ENCODE results near the gene RAB30. TPM values are rescaled to one million over a fixed set of nuclear protein-coding genes. Genes with fewer than 3 reads are reported as not detected.

The RAB30 gene
- total RNA-seq, 2 experiments from 2014 or later, result 9.9 to 10.2 TPM

- Mint-ChIP-seq H3K4me3 (no peak overlapping the region), H3K27ac (no peak overlapping the region), H3K4me1 (peaks cover 18% of the 10 kb centered on the region), H3K27me3 (no peaks in the 10 kb centered on the region), H3K36me3 (ENCODE audit: low read depth) (no peaks in the 10 kb centered on the region), H3K9me3 (no peaks in the 10 kb centered on the region)
- no peak for DNase-seq
- POLR2A ChIA-PET, result no interaction called here
- CTCF ChIA-PET, result no interaction called here
These were observed 40.6 kb downstream of the RAB30 start for GRCh38 chr11:83031127-83031526.

DNA sequence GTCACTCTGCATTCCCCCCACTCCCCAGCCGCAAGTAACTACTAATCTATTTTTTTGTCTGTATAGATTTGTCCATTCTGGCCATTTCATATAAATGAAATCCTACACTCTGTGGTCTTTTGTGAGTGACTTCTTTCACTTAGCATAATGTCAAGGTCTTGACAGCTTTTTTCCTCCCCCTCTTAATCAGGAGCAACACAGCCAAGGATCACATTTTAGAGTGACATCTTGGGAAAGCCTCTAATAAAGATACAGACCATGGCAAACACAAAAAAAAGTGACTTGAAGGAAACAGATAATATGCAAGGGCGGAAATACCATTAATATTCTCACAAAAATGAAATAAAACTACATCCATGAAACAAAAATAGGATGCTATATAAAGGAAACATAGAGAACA is 43.9 kb downstream of the RAB30 start:
- CTCF ChIA-PET, result no interaction called here

DNA sequence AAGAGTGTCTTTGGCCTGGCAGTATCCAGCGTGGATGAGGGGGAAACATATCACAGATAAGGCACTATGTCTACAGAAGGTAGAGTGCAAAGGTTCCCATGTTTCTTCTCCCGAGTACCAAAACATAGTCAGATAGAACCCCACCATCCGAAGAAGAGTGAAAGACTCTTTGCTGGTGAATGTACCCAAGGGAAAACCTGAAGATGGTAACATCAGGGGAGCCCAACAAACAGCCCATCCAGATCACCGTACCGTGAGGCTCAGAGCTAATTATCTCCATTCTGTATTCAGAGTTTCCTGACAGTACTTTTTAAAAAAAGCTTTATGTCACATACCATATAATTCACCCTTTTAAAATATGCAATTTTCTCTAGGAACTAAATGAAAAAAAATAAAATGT is 44.4 kb downstream of the RAB30 start:
- POLR2A ChIA-PET, result no interaction called here
- Mint-ChIP-seq H3K4me1 (peaks cover 15% of the 10 kb centered on the region), H3K9me3 (no peaks in the 10 kb centered on the region), H3K36me3 (ENCODE audit: low read depth) (no peaks in the 10 kb centered on the region), H3K27me3 (no peaks in the 10 kb centered on the region), H3K4me3 (no peak overlapping the region), H3K27ac (no peak overlapping the region)
- CTCF ChIA-PET, result no interaction called here
- DNase-seq, result no peak

More for the DNA sequence above, 43.9 kb downstream of the RAB30 start:
- H3K27ac Mint-ChIP-seq, result no peak overlapping the region
- POLR2A ChIA-PET, result no interaction called here
- no peak overlapping the region for H3K4me3 Mint-ChIP-seq
- H3K36me3 Mint-ChIP-seq (ENCODE audit: low read depth), result no peaks in the 10 kb centered on the region
- no peaks in the 10 kb centered on the region for H3K9me3 Mint-ChIP-seq
- H3K27me3 Mint-ChIP-seq, result no peaks in the 10 kb centered on the region
- peaks cover 15% of the 10 kb centered on the region for H3K4me1 Mint-ChIP-seq
- no peak for DNase-seq

GRCh38 chr11:83026229-83026628 is 45.5 kb downstream of the RAB30 start:
- ChIA-PET POLR2A (no interaction called here), CTCF (no interaction called here)
- no peaks in the 10 kb centered on the region for H3K9me3 Mint-ChIP-seq
- no peak for DNase-seq
- peaks cover 15% of the 10 kb centered on the region for H3K4me1 Mint-ChIP-seq
- no peaks in the 10 kb centered on the region for H3K27me3 Mint-ChIP-seq
- no peak overlapping the region for H3K4me3 Mint-ChIP-seq
- H3K36me3 Mint-ChIP-seq (ENCODE audit: low read depth), result no peaks in the 10 kb centered on the region
- no peak overlapping the region for H3K27ac Mint-ChIP-seq

GRCh38 chr11:83025267-83025704 is 46.4 kb downstream of the RAB30 start:
- ChIA-PET CTCF (no interaction called here), POLR2A (interaction anchor here (0.9 kb wide), 1 partner anchor 14 kb away, joined by 4 read pairs; no protein-coding TSS in a partner anchor)
- peaks cover 15% of the 10 kb centered on the region for H3K4me1 Mint-ChIP-seq
- no peak for DNase-seq
- H3K27me3 Mint-ChIP-seq, result no peaks in the 10 kb centered on the region
- no peak overlapping the region for H3K4me3 Mint-ChIP-seq
- no peak overlapping the region for H3K27ac Mint-ChIP-seq
- H3K9me3 Mint-ChIP-seq, result no peaks in the 10 kb centered on the region
- no peaks in the 10 kb centered on the region for H3K36me3 Mint-ChIP-seq (ENCODE audit: low read depth)

- Mint-ChIP-seq H3K27ac (no peak overlapping the region), H3K27me3 (no peaks in the 10 kb centered on the region), H3K36me3 (ENCODE audit: low read depth) (no peaks in the 10 kb centered on the region), H3K4me3 (no peak overlapping the region), H3K9me3 (peaks cover 2% of the 10 kb centered on the region), H3K4me1 (peaks cover 15% of the 10 kb centered on the region)
- ChIA-PET POLR2A (interaction anchor here (2.1 kb wide), 1 partner anchor 48 kb away, joined by 4 read pairs; the partner anchor contains the start of gene RAB30), CTCF (no interaction called here)
- DNase-seq, result no peak
These were observed 47.3 kb downstream of the RAB30 start for GRCh38 chr11:83024270-83024854.

- Mint-ChIP-seq H3K4me3 (no peak overlapping the region), H3K9me3 (peaks cover 2% of the 10 kb centered on the region), H3K36me3 (ENCODE audit: low read depth) (no peaks in the 10 kb centered on the region), H3K27me3 (no peaks in the 10 kb centered on the region), H3K4me1 (peaks cover 15% of the 10 kb centered on the region), H3K27ac (no peak overlapping the region)
- ChIA-PET POLR2A (interaction anchor here (2.1 kb wide), 1 partner anchor 49 kb away, joined by 4 read pairs; the partner anchor contains the start of gene RAB30), CTCF (interaction anchor here (0.6 kb wide), 1 partner anchor 156 kb away, joined by 3 read pairs; no protein-coding TSS in a partner anchor)
- DNase-seq, result no peak
These were observed 48.3 kb downstream of the RAB30 start for GRCh38 chr11:83023410-83023809.

DNA sequence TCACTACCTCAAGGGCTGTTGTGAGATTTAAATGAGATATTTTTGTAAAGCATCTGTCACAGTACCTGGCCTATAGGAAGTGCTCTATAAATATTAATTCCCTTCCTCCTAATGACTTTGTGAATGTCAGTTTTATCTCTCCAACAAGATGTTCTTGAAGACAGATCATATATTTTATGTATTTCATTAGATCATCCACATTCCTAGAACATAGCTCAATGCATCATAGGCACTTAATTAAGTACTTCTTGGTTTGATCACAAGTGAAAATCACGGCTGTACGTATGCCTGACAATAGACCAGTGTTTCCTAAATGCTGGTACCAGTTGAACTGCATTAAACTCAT is 49.9 kb downstream of the RAB30 start:
- peaks cover 15% of the 10 kb centered on the region for H3K4me1 Mint-ChIP-seq
- peaks cover 2% of the 10 kb centered on the region for H3K9me3 Mint-ChIP-seq
- no peak overlapping the region for H3K27ac Mint-ChIP-seq
- CTCF ChIA-PET, result no interaction called here
- POLR2A ChIA-PET, result no interaction called here
- no peak for DNase-seq
- no peak overlapping the region for H3K4me3 Mint-ChIP-seq
- no peaks in the 10 kb centered on the region for H3K27me3 Mint-ChIP-seq
- no peaks in the 10 kb centered on the region for H3K36me3 Mint-ChIP-seq (ENCODE audit: low read depth)

- Mint-ChIP-seq H3K4me3 (no peak overlapping the region), H3K36me3 (ENCODE audit: low read depth) (no peaks in the 10 kb centered on the region), H3K4me1 (peaks cover 15% of the 10 kb centered on the region), H3K27me3 (no peaks in the 10 kb centered on the region), H3K9me3 (peaks cover 2% of the 10 kb centered on the region), H3K27ac (no peak overlapping the region)
- ChIA-PET POLR2A (no interaction called here), CTCF (interaction anchor here (0.8 kb wide), 1 partner anchor 154 kb away, joined by 3 read pairs; no protein-coding TSS in a partner anchor)
- DNase-seq, result no peak
These were observed 50.5 kb downstream of the RAB30 start for GRCh38 chr11:83020942-83021779.

- Mint-ChIP-seq H3K9me3 (peaks cover 2% of the 10 kb centered on the region), H3K4me1 (peaks cover 10% of the 10 kb centered on the region), H3K4me3 (no peak overlapping the region), H3K36me3 (ENCODE audit: low read depth) (no peaks in the 10 kb centered on the region), H3K27me3 (no peaks in the 10 kb centered on the region), H3K27ac (no peak overlapping the region)
- DNase-seq, result no peak
- ChIA-PET POLR2A (interaction anchor here (0.9 kb wide), 1 partner anchor 52 kb away, joined by 3 read pairs; the partner anchor contains the start of gene RAB30), CTCF (interaction anchor here (0.8 kb wide), 1 partner anchor 153 kb away, joined by 3 read pairs; no protein-coding TSS in a partner anchor)
These were observed 51.7 kb downstream of the RAB30 start for GRCh38 chr11:83019888-83020579.

DNA sequence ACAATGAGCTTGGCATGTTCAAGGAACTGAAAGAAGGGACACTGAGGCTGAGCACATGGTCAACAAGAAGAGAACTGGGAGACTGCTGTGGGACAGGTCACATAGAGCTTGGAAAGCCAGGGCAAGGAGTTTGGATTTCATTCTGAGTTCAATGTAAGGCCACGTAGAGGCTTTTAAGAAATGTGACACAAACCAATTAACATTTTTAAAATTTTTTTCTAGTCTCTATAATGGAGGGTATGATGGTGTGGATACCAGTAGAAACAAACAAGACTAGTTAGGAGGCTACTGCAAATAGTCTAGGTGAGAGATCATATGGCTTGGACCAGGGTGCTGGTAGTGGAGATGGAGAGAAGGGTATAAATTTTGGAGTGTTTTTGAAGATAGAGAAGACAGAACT is 56.7 kb downstream of the RAB30 start:
- DNase-seq, result no peak
- Mint-ChIP-seq H3K4me1 (peaks cover 5% of the 10 kb centered on the region), H3K27me3 (no peaks in the 10 kb centered on the region), H3K36me3 (ENCODE audit: low read depth) (no peaks in the 10 kb centered on the region), H3K9me3 (peaks cover 2% of the 10 kb centered on the region), H3K27ac (no peak overlapping the region), H3K4me3 (no peak overlapping the region)
- POLR2A ChIA-PET, result no interaction called here
- CTCF ChIA-PET, result no interaction called here

- Mint-ChIP-seq H3K4me1 (peaks cover 12% of the 10 kb centered on the region), H3K9me3 (no peaks in the 10 kb centered on the region), H3K27ac (no peak overlapping the region), H3K4me3 (no peak overlapping the region), H3K36me3 (ENCODE audit: low read depth) (no peaks in the 10 kb centered on the region), H3K27me3 (no peaks in the 10 kb centered on the region)
- ChIA-PET CTCF (no interaction called here), POLR2A (no interaction called here)
- no peak for DNase-seq
These were observed 59.3 kb downstream of the RAB30 start for GRCh38 chr11:83012168-83013067.

All from activated CD4-positive, alpha-beta memory T cell treated with anti-CD3 and anti-CD28 coated beads, Interleukin-2, amount 10 ng/mL, durations not matched to agents 7 days and 5 days (primary cell).